Liver (tissue), 9 donors: ENCODE results near the gene RNH1. TPM values are rescaled to one million over a fixed set of nuclear protein-coding genes. Genes with fewer than 3 reads are reported as not detected.

ENCODE experiments used
- DNase-seq: peaks from one replicate; pipeline ENCODE4 v3.0.0-alpha.2; 2017; ENCODE audit warnings: low spot score
- H3K27ac ChIP-seq, 2 donors: one replicate each; pipeline ENCODE4 v1.7.0; 2013; ENCODE audit warnings: inconsistent platforms in 2 of 2, low read length in 2 of 2, control low read depth in 1 of 2, low read depth in 1 of 2, mild to moderate bottlenecking in 1 of 2
- H3K27me3 ChIP-seq, 4 donors: one replicate each; pipeline versions ENCODE4 v1.6.1 to v1.7.0; 2013; ENCODE audit warnings: low read length in 3 of 4, inconsistent platforms in 1 of 4, mild to moderate bottlenecking in 1 of 4, moderate library complexity in 1 of 4; ENCODE audit not compliant: control insufficient read depth in 4 of 4, insufficient read depth in 4 of 4
- H3K36me3 ChIP-seq, 4 donors: one replicate each; pipeline versions ENCODE4 v1.6.1 to v1.7.0; 2013; ENCODE audit warnings: low read length in 3 of 4, mild to moderate bottlenecking in 3 of 4, low read depth in 1 of 4, moderate library complexity in 1 of 4; ENCODE audit not compliant: control insufficient read depth in 4 of 4, insufficient read depth in 3 of 4
- H3K4me1 ChIP-seq, 4 donors: one replicate each; pipeline versions ENCODE4 v1.6.1 to v1.7.0; 2013; ENCODE audit warnings: low read length in 3 of 4, mild to moderate bottlenecking in 3 of 4, moderate library complexity in 1 of 4; ENCODE audit not compliant: control insufficient read depth in 4 of 4, insufficient read depth in 4 of 4
- H3K4me3 ChIP-seq, 3 donors: one replicate each; pipeline versions ENCODE4 v1.6.1 to v1.7.0; 2013; ENCODE audit warnings: low read length in 3 of 3, control low read depth in 1 of 3, low read depth in 1 of 3, mild to moderate bottlenecking in 1 of 3
- H3K9ac ChIP-seq, 2 donors: one replicate each; pipeline ENCODE4 v1.7.0; 2013; ENCODE audit warnings: low read length in 2 of 2, mild to moderate bottlenecking in 2 of 2, moderate library complexity in 2 of 2, control low read depth in 1 of 2, low read depth in 1 of 2
- H3K9me3 ChIP-seq, 4 donors: one replicate each; pipeline versions ENCODE4 v1.6.1 to v1.7.0; 2013; ENCODE audit warnings: low read length in 3 of 4; ENCODE audit not compliant: control insufficient read depth in 4 of 4
- FOXA1 ChIP-seq: IDR thresholded peaks from 2 replicates; pipeline ENCODE4 v1.6.1; 2016; ENCODE audit warnings: antibody characterized with exemption
- GABPA ChIP-seq, 2 donors: IDR thresholded peaks in 1 of 2; conservative IDR thresholded peaks in 1 of 2; 2 replicates each; pipeline ENCODE4 v1.6.1; 2016; ENCODE audit warnings: antibody characterized with exemption in 2 of 2, mild to moderate bottlenecking in 1 of 2, moderate library complexity in 1 of 2
- HNF4G ChIP-seq: IDR thresholded peaks from 2 replicates; pipeline ENCODE4 v1.6.1; 2016; ENCODE audit warnings: antibody characterized with exemption
- NR2F2 ChIP-seq: IDR thresholded peaks from 2 replicates; pipeline ENCODE4 v1.6.1; 2016; ENCODE audit warnings: antibody characterized with exemption
- RXRA ChIP-seq, 2 donors: IDR thresholded peaks; 2 replicates each; pipeline ENCODE4 v1.6.1; 2017 to 2018; ENCODE audit warnings: antibody characterized with exemption in 2 of 2, mild to moderate bottlenecking in 1 of 2
- SP1 ChIP-seq: IDR thresholded peaks from 2 replicates; pipeline ENCODE4 v1.6.1; 2018; ENCODE audit warnings: antibody characterized with exemption, mild to moderate bottlenecking
- TAF1 ChIP-seq: conservative IDR thresholded peaks from 2 replicates; pipeline ENCODE4 v1.6.1; 2016; ENCODE audit warnings: antibody characterized with exemption, mild to moderate bottlenecking
- YY1 ChIP-seq: IDR thresholded peaks from 2 replicates; pipeline ENCODE4 v1.6.1; 2016; ENCODE audit warnings: antibody characterized with exemption, mild to moderate bottlenecking
- WGBS: extraction: QIAGEN DNeasy Blood & Tissue Kit; methylation state at CpG from one replicate; pipeline ENCODE4 v1.1.7; 2013; 5-methylcytosine and 5-hydroxymethylcytosine counted together
- polyA plus RNA-seq, 2 donors: library from polyadenylated mRNA; stranded (reverse) in 1 of 2; unstranded in 1 of 2; fragments of 200-250 nt in 1 of 2; fragments of >200 nt in 1 of 2; fragmentation: Nextera tagmentation in 1 of 2; extraction: Ambion mirVana in 1 of 2; gene quantifications; one replicate each; pipeline versions ENCODE4 v1.2.1 to v1.2.3, GENCODE V29; 2013 to 2015
- total RNA-seq, 2 donors: library from RNA; depleted of rRNA; stranded (reverse); fragments of >200 nt; gene quantifications; one replicate each; pipeline ENCODE4 v1.2.3, GENCODE V29; 2014
- TF ChIP-seq, protein P1 (sequence below): IDR thresholded peaks from 2 replicates; pipeline ENCODE4 v1.6.1; 2016; ENCODE audit warnings: antibody characterized with exemption
- TF ChIP-seq, protein P2 (sequence below): fragments of 150-350 bp; IDR thresholded peaks from 2 replicates; pipeline ENCODE4 v1.5.1; 2017; ENCODE audit warnings: improper control_type of control experiment, low read depth, low read length; ENCODE audit not compliant: missing input control
- TF ChIP-seq, protein P3 (sequence below): IDR thresholded peaks from 2 replicates; pipeline ENCODE4 v1.6.1; 2016; ENCODE audit warnings: antibody characterized with exemption
- TF ChIP-seq, protein P4 (sequence below): IDR thresholded peaks from 2 replicates; pipeline ENCODE4 v1.6.1; 2016; ENCODE audit warnings: antibody characterized with exemption
- donor health status: healthy.
- donor health status: healthy.
- donor health status: healthy.
- donor health status: healthy.
- donor health status: healthy.

RNH1 gene
- total and polyA plus RNA-seq, 4 donors = 68.5 to 99.1 (median 76.8) TPM

DNA sequence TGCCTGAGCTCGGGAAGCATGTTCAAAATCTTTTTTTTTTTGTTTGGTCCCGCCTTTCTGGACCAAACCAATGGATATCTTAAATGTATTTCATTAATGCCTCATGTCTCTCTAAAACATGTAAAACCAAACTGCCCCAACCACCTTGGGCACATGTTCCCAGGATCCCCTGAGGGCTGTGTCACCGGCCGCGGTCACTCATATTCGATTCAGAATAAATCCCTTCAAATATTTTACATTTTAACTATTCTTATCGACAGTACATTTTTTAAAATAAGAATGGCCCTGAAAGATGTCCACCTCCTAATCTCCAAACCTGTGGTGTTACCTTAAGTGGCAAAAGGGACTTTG is 2.1 kb downstream of the RNH1 start:
- H3K27ac ChIP-seq = peak overlapping the region in 1 of 2 donors; percentile 63
- H3K4me1 ChIP-seq = peaks cover 12 to 33% (median 24%) of the 10 kb centered on the region in 4 donors

DNA sequence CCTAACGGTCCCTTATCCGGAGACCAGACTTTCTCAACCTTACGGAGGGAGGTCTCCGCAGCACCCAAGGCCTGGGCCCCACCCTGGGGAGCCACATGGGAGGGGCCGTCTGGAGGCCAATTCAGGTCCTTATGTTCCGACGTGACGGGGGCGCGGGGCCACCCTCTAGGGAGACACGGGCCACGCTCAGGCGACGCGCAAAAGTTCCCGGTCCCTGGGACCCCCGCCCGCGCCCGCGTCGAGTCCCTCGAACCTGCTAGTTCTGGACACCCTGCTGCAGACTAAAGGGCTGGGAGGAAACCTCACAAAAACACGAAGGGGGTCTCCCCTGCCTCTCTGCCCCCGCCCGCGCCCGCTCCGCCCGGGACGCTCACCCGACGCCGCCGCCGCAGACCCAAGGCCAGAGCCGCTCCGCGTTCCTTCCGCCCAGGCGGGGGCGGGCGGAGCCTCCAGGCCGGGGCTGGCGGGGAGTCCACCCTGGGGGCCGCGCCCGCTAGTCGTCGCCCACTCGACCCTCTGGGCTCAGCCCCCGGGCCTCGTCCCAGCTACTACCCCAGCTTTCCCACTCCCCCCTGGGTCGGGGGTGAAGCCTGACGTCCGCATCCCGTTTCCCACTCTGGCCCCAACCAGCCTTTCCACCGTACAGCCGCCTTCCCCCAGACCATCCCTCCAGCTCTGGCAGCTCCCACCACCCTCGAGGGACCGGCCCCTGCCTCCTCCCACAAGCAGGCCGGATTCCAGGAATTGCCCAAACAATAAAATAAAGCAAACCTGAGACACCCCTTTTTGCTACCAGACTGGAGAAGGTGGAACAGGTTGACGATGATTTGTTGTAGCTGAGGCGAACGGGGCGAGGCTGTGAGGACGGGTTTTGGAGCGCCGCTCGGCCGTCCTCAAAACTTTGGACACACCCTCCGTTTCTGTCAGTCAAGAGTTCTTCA is 2.7 kb downstream of the RNH1 start:
- Histone ChIP-seq H3K4me1 (peaks cover 12 to 33% (median 24%) of the 10 kb centered on the region in 4 donors), H3K4me3 (peak overlapping the region in 2 of 3 donors; percentile 5 to 37), H3K27ac (peak overlapping the region; percentile 39 to 63), H3K9me3 (no peaks in the 10 kb centered on the region), H3K27me3 (no peaks in the 10 kb centered on the region), H3K36me3 (peaks cover 11 to 21% (median 12%) of the 10 kb centered on the region in 4 donors), H3K9ac (peak overlapping the region in 1 of 2 donors; percentile 21)
- peak; percentile 50 for DNase-seq
- TF ChIP-seq, protein P1, sequence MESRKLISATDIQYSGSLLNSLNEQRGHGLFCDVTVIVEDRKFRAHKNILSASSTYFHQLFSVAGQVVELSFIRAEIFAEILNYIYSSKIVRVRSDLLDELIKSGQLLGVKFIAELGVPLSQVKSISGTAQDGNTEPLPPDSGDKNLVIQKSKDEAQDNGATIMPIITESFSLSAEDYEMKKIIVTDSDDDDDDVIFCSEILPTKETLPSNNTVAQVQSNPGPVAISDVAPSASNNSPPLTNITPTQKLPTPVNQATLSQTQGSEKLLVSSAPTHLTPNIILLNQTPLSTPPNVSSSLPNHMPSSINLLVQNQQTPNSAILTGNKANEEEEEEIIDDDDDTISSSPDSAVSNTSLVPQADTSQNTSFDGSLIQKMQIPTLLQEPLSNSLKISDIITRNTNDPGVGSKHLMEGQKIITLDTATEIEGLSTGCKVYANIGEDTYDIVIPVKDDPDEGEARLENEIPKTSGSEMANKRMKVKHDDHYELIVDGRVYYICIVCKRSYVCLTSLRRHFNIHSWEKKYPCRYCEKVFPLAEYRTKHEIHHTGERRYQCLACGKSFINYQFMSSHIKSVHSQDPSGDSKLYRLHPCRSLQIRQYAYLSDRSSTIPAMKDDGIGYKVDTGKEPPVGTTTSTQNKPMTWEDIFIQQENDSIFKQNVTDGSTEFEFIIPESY = no peak
- TF ChIP-seq YY1 (no peak), RXRA (IDR thresholded peaks at IDR 0.05) (no peak), FOXA1 (no peak), HNF4G (no peak), TAF1 (no peak), GABPA (IDR thresholded peaks at IDR 0.05 in 1 of 2, conservative IDR thresholded peaks at IDR 0.05 in 1 of 2) (no peak)
- TF ChIP-seq, protein P2, sequence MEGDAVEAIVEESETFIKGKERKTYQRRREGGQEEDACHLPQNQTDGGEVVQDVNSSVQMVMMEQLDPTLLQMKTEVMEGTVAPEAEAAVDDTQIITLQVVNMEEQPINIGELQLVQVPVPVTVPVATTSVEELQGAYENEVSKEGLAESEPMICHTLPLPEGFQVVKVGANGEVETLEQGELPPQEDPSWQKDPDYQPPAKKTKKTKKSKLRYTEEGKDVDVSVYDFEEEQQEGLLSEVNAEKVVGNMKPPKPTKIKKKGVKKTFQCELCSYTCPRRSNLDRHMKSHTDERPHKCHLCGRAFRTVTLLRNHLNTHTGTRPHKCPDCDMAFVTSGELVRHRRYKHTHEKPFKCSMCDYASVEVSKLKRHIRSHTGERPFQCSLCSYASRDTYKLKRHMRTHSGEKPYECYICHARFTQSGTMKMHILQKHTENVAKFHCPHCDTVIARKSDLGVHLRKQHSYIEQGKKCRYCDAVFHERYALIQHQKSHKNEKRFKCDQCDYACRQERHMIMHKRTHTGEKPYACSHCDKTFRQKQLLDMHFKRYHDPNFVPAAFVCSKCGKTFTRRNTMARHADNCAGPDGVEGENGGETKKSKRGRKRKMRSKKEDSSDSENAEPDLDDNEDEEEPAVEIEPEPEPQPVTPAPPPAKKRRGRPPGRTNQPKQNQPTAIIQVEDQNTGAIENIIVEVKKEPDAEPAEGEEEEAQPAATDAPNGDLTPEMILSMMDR = no peak
- TF ChIP-seq, protein P3, sequence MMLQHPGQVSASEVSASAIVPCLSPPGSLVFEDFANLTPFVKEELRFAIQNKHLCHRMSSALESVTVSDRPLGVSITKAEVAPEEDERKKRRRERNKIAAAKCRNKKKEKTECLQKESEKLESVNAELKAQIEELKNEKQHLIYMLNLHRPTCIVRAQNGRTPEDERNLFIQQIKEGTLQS = no peak
- TF ChIP-seq, protein P4, sequence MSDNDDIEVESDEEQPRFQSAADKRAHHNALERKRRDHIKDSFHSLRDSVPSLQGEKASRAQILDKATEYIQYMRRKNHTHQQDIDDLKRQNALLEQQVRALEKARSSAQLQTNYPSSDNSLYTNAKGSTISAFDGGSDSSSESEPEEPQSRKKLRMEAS = no peak
- WGBS = 41% methylated on average over 72 of the region's 72 CpGs

More for the DNA sequence above, 2.1 kb downstream of the RNH1 start:
- no peaks in the 10 kb centered on the region for H3K27me3 ChIP-seq
- H3K9me3 ChIP-seq = no peaks in the 10 kb centered on the region
- TF ChIP-seq, protein P1 = no peak
- TF ChIP-seq, protein P4 = no peak
- TF ChIP-seq NR2F2 (no peak), SP1 (no peak), FOXA1 (no peak)
- TF ChIP-seq, protein P2 = no peak
- peak overlapping the region in 1 of 2 donors; percentile 27 for H3K9ac ChIP-seq
- peak overlapping the region in 1 of 3 donors; percentile 37 for H3K4me3 ChIP-seq
- H3K36me3 ChIP-seq = peaks cover 7 to 17% (median 10%) of the 10 kb centered on the region in 4 donors
- 81% methylated on average over 7 of the region's 7 CpGs for WGBS
- no peak for DNase-seq
